ENCODE data around the gene PIANP. TPM values are rescaled to one million over a fixed set of nuclear protein-coding genes. Genes with fewer than 3 reads are reported as not detected.
"Not testable (repeated sequence)": the region's sequence is repeated elsewhere in the genome, so short reads cannot be mapped to it uniquely, and the experiment has no call there.

PIANP gene
- total and polyA plus RNA-seq, 2 of the 4 experiments (the other 2 are of a cell fraction) = 0.18 to 6.8 TPM

DNA sequence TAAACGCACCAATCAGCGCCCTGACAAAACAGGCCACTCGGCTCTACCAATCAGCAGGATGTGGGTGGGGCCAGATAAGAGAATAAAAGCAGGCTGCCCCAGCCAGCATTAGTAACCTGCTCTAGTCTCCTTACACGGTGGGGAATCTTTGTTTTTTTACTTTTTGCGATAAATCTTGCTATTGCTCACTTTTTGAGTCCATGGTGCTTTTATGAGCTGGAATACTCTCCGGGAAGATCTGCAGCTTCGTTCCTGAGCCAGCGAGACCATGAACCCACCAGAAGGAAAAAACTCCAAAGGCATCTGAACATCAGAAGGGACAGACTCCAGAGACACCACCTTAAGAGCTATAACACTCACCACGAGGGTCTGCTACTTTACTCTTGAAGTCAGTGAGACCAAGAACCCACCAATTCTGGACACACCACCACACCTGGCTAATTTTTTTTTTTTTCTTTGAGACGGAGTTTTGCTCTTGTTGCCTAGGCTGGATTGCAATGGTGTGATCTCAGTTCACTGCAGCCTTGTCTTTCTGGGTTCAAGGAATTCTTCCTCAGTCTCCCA lies 16.3 kb upstream of the PIANP start:
- CTCF ChIA-PET = no interaction called here
- dilution Hi-C loops (cut with HindIII; ENCODE audit: low sequenced_read_pairs, unreplicated experiment) = no loop called here
- H3K4me1 ChIP-seq (ENCODE audit: control insufficient read depth, insufficient read depth, low read length) = no peaks in the 10 kb centered on the region
- H2BK120ac ChIP-seq (ENCODE audit: low read depth, low read length) = no peak overlapping the region
- H3K27me3 ChIP-seq (ENCODE audit: control insufficient read depth, insufficient read depth, low read length) = no peaks in the 10 kb centered on the region
- no CpG with 5 or more reads among the region's 10 CpGs for WGBS, 2 experiments (ENCODE audit: extremely low coverage in 2 of 2, insufficient read length in 1 of 2)
- no peak overlapping the region for H3K23ac ChIP-seq (ENCODE audit: low read depth, low read length)
- H3K36me3 ChIP-seq (ENCODE audit: control insufficient read depth, insufficient read depth, low read length) = no peaks in the 10 kb centered on the region
- H3K14ac ChIP-seq (replicated peaks; ENCODE audit: low read depth, low read length) = no peak overlapping the region
- intact Hi-C loops (cut with micrococcal nuclease) = no loop called here
- H4K8ac ChIP-seq (ENCODE audit: low read depth in 2 of 2, low read length in 2 of 2) = no peak overlapping the region
- H2AK9ac ChIP-seq (replicated peaks; ENCODE audit: low read depth, low read length, poor library complexity) = no peak overlapping the region
- no peak overlapping the region for H3K4me3 ChIP-seq (ENCODE audit: insufficient read depth, low read depth, low read length)
- no peak overlapping the region for H2BK20ac ChIP-seq (ENCODE audit: low read depth, low read length)
- H3K56ac ChIP-seq (ENCODE audit: extremely low read depth, insufficient read depth, low read length) = no peak overlapping the region
- H3K4me2 ChIP-seq (ENCODE audit: low read depth, low read length) = no peak overlapping the region
- no peak overlapping the region for H2AFZ ChIP-seq (replicated peaks; ENCODE audit: low read length, poor library complexity)
- no peak overlapping the region for H3K18ac ChIP-seq (ENCODE audit: low read depth, low read length)
- ATAC-seq (ENCODE audit: low read depth) = no peak
- H2AK5ac ChIP-seq (ENCODE audit: low read depth, low read length) = no peak overlapping the region
- no peak overlapping the region for H4K91ac ChIP-seq (ENCODE audit: insufficient read depth, low read depth, low read length)
- H3K9ac ChIP-seq (ENCODE audit: low read depth, low read length) = no peak overlapping the region
- H3K79me1 ChIP-seq (ENCODE audit: low read depth in 1 of 2, low read length in 2 of 2) = no peaks in the 10 kb centered on the region
- POLR2A ChIA-PET (ENCODE audit: unreplicated experiment) = no interaction called here
- H4K20me1 ChIP-seq (ENCODE audit: insufficient read depth, low read length) = no peaks in the 10 kb centered on the region
- DNase-seq = no peak
- no peak overlapping the region for H4K5ac ChIP-seq (ENCODE audit: low read depth, low read length)
- no peaks in the 10 kb centered on the region for H3K9me3 ChIP-seq (ENCODE audit: control insufficient read depth, insufficient read depth, low read length)
- no TSS peak for BruUV-seq (replicated peaks)
- in situ Hi-C loops (cut with MboI; ENCODE audit: low sequenced_read_pairs) = no loop called here
- H2BK5ac ChIP-seq (ENCODE audit: low read depth, low read length, poor library complexity, severe bottlenecking) = no peak overlapping the region
- no peak for TF ChIP-seq CEBPB (IDR thresholded peaks at IDR 0.05; ENCODE audit: low read depth, low read length)
- no peak for TF ChIP-seq NFE2L2 (IDR thresholded peaks at IDR 0.05; ENCODE audit: low read depth, low read length)
- TF ChIP-seq SMC3 (IDR thresholded peaks at IDR 0.05; ENCODE audit: low read depth, low read length) = no peak
- H3K4ac ChIP-seq (ENCODE audit: low read depth, low read length) = no peak overlapping the region
- H2BK15ac ChIP-seq (ENCODE audit: low read depth, low read length) = no peak overlapping the region
- no peak overlapping the region for H3K27ac ChIP-seq (ENCODE audit: insufficient read depth, low read length)
- no peaks in the 10 kb centered on the region for H3K9me1 ChIP-seq (ENCODE audit: insufficient read depth, low read length)

DNA sequence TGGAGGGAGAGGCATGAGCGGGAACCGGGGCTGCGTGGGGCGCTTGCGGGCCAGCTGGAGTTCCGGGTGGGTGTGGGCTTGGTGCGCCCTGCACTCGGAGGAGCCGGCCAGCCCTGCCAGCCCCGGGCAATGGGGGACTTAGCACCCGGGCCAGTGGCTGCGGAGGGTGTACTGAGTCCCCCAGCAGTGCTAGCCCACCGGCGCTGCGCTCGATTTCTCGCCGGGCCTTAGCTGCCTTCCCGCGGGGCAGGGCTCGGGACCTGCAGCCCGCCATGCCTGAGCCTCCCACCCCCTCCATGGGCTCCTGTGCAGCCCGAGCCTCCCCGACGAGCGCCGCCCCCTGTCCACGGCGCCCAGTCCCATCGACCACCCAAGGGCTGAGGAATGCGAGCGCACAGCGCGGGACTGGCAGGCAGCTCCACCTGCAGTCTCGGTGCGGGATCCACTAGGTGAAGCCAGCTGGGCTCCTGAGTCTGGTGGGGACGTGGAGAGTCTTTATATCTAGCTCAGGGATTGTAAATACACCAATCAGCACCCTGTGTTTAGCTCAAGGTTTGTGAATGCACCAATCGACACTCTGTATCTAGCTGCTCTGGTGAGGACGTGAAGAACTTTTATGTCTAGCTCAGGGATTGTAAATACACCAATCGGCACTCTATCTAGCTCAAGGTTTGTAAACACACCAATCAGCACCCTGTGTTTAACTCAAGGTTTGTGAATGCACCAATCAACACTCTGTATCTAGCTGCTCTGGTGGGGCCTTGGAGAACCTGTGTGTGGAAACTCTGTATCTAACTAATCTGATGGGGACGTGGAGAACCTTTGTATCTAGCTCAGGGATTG lies 15.6 kb upstream of the PIANP start:
- H3K4me1 ChIP-seq (ENCODE audit: control insufficient read depth, insufficient read depth, low read length); H3K4ac ChIP-seq (ENCODE audit: low read depth, low read length); H3K14ac ChIP-seq (replicated peaks; ENCODE audit: low read depth, low read length); in situ Hi-C loops (cut with MboI; ENCODE audit: low sequenced_read_pairs); H3K4me3 ChIP-seq (ENCODE audit: insufficient read depth, low read depth, low read length); H3K23ac ChIP-seq (ENCODE audit: low read depth, low read length); H4K91ac ChIP-seq (ENCODE audit: insufficient read depth, low read depth, low read length); dilution Hi-C loops (cut with HindIII; ENCODE audit: low sequenced_read_pairs, unreplicated experiment); DNase-seq; H4K5ac ChIP-seq (ENCODE audit: low read depth, low read length); H3K36me3 ChIP-seq (ENCODE audit: control insufficient read depth, insufficient read depth, low read length); H2BK15ac ChIP-seq (ENCODE audit: low read depth, low read length); H3K18ac ChIP-seq (ENCODE audit: low read depth, low read length); BruUV-seq (replicated peaks); intact Hi-C loops (cut with micrococcal nuclease); POLR2A ChIA-PET (ENCODE audit: unreplicated experiment); CTCF ChIA-PET; H2BK20ac ChIP-seq (ENCODE audit: low read depth, low read length); H4K8ac ChIP-seq (ENCODE audit: low read depth in 2 of 2, low read length in 2 of 2); H3K27ac ChIP-seq (ENCODE audit: insufficient read depth, low read length); H2AK9ac ChIP-seq (replicated peaks; ENCODE audit: low read depth, low read length, poor library complexity); H2AFZ ChIP-seq (replicated peaks; ENCODE audit: low read length, poor library complexity); H2AK5ac ChIP-seq (ENCODE audit: low read depth, low read length); ATAC-seq (ENCODE audit: low read depth); H3K9me3 ChIP-seq (ENCODE audit: control insufficient read depth, insufficient read depth, low read length); H2BK5ac ChIP-seq (ENCODE audit: low read depth, low read length, poor library complexity, severe bottlenecking); H2BK120ac ChIP-seq (ENCODE audit: low read depth, low read length); H3K9me1 ChIP-seq (ENCODE audit: insufficient read depth, low read length); H3K79me1 ChIP-seq (ENCODE audit: low read depth in 1 of 2, low read length in 2 of 2); H3K56ac ChIP-seq (ENCODE audit: extremely low read depth, insufficient read depth, low read length); H3K27me3 ChIP-seq (ENCODE audit: control insufficient read depth, insufficient read depth, low read length); H3K9ac ChIP-seq (ENCODE audit: low read depth, low read length); H4K20me1 ChIP-seq (ENCODE audit: insufficient read depth, low read length); H3K4me2 ChIP-seq (ENCODE audit: low read depth, low read length): not testable (repeated sequence)
- no CpG with 5 or more reads among the region's 41 CpGs for WGBS, 2 experiments (ENCODE audit: extremely low coverage in 2 of 2, insufficient read length in 1 of 2)

Measured in IMR-90 (cell line).